GM10266 (cell line): Measurements from ENCODE around the gene SLC9B1.

Source experiments
- DNase-seq: peaks from one replicate; pipeline ENCODE4 v3.0.0; 2012; ENCODE audit errors: extremely low spot score
- TF ChIP-seq, protein P1 (sequence below): IDR thresholded peaks from 2 replicates; pipeline ENCODE4 v1.5.1; 2012; ENCODE audit warnings: mild to moderate bottlenecking, low read depth; ENCODE audit not compliant: control insufficient read depth, insufficient read depth; ENCODE audit errors: missing control alignments

SLC9B1 gene

DNA sequence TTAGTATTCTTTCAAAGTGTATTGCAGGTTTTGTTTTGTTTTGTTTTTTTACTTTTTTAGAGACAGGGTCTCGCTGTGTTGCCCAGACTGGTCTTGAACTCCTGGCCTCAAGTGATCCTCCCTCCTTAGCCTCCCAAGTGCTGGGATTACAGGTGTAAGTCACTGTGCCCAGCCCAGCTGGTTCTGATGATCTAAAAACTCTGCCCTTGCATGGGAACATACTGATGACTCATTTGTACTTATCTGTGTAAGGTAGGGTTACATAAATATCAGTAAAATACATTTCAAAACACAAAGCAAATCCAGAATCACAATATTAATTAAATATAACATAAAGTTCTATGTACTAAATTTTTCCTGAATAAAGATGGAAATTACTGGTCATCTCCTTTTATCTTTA, 7.4 kb upstream of the SLC9B1 start:
- TF ChIP-seq, protein P1, sequence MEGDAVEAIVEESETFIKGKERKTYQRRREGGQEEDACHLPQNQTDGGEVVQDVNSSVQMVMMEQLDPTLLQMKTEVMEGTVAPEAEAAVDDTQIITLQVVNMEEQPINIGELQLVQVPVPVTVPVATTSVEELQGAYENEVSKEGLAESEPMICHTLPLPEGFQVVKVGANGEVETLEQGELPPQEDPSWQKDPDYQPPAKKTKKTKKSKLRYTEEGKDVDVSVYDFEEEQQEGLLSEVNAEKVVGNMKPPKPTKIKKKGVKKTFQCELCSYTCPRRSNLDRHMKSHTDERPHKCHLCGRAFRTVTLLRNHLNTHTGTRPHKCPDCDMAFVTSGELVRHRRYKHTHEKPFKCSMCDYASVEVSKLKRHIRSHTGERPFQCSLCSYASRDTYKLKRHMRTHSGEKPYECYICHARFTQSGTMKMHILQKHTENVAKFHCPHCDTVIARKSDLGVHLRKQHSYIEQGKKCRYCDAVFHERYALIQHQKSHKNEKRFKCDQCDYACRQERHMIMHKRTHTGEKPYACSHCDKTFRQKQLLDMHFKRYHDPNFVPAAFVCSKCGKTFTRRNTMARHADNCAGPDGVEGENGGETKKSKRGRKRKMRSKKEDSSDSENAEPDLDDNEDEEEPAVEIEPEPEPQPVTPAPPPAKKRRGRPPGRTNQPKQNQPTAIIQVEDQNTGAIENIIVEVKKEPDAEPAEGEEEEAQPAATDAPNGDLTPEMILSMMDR: no peak
- no peak for DNase-seq

DNA sequence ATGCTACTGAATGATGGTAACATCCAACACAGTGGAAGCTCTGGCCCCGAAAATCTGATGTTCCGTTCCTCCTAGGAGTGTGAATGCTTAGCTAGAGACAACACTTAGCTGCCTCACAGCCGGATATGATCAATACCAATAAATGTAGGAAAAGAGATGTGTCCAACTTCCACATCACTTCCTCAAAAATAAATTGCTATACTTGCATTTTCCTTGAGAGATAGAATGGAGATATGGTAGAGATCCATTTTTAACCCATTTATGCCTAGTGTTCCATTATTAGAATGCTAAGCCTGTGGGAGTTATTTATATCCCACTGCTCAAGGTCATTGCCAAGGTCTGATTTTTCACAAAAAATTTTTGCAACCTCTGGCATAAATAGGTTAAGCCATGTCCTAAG, 5.5 kb upstream of the SLC9B1 start:
- no peak for DNase-seq
- TF ChIP-seq, protein P1: no peak

DNA sequence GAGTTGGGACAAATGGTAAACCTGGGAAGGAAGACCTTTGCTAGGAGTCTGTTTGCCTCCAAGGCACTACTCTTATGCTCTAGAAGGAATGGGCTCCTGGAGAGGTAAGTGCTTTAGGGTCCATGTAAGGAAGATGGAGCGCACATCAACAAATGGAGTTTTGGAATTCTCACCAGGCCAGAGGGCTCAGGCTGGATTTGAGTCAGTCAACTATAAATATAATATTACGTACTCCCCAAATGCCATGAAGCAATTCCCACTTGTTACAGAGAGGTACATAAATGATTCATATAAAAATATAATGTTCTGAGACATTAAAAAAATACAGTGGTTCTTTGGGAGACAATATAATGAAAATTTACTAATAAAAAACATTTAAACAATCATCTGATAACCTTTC, 1.6 kb upstream of the SLC9B1 start:
- TF ChIP-seq, protein P1: no peak
- no peak for DNase-seq

DNA sequence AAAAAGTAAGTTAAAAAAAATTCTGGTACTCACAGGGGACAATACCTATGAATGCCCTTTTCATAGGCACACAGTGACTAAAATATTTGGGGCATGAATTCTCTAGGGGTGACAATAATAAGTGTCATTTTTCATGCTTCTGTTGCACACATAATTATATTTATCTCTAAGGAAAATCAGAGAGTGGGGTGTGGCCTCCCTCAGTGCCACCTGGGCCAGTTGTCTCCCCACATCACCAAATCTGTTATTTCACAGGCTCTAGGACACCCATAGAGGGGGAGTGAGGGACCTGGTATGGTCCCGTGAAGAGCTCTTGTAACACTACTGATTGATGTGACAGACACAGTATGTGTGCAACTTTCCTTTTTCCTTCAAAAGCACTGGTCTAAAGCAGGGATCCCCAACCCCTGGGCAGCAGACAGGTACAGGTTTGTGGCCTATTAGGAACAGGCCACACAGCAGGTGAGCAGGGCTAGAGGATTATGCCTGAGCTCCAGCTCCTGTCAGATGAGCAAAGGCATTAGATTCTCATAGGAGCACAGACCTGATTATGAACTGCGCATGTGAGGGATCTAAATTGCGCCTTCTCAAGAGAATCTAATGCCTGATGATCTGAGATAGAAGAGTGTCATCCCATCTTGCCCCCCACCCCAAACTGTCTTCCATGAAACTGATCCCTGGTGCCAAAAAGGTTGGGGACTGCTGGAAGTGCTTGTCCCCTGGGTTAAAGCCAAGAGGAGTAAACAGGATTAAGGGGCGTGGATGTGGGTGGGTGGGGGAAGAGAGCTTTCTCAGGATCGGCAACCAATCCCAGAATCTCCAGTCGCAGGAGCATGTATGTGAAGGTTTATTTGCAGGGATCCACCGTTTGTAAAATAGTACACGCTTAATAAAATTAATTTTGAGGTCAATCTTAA, 856 bp downstream of the SLC9B1 start:
- no peak for DNase-seq
- TF ChIP-seq, protein P1: no peak

DNA sequence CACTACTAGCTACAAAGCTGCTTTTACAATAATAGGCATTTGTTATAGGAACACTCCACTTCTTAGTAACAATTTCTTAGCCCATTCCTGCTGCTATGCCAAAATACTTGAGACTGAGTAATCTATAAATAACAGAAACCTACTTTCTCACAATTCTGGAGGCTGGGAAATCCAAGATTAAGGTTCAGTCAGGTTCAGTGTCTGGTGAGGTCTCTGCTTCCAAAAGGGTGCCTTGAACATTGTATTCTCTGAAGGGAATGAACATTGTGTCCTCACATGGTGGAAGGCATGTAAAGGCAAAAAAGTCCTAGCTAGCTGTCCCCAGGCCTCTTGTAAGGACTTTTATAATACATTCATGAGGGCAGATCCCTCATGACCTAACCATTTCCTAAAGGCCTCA, 7.0 kb downstream of the SLC9B1 start:
- DNase-seq: no peak
- TF ChIP-seq, protein P1: no peak

DNA sequence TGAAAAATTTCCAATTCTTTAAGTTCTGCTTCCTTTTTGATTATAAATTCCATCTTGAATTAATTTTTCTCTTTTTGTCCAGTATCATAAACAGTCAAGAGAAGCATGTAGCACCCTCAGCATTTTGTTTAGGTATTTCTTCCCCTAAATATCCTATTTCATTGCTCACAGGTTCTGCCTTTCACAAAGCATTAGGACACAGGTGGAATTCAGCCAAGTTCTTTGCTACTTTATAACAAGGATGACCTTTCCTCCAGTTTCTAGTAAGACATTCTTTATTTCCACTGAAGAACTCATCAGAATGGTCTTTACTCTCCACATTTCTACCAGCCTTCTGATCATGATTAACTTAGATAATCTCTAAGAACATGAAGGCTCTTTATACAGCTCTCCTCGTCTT, 7.4 kb downstream of the SLC9B1 start:
- TF ChIP-seq, protein P1: no peak
- DNase-seq: no peak

DNA sequence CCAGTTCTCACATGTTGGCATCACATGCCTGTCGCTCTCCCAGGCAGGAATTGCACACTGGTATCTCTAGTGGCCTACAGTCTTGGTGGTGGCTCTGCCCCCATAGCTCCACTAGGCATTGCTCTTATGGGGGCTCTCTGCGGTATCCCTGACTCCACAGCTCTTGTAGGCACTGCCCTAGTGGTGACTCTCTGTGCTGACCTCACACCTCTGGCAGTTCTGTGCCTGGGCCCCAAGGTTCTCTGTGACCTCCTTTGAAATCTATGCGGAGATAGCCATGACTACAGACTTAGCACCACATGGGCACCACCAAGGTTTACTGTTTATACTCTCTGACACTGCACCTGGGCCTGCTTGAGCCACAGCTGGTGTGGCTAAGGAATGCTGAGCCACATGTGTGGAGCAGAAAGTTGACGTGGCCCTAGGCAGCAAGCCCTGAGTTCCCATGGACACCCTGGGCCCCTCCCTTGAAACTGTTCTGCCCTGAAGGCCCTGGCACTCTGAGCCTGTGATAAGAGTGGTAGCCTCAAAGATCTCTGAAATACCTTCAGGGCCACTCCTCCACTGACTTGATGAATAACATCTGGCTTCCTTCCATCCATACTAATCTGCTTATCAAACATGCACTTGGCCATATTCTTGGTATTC, 8.0 kb downstream of the SLC9B1 start:
- DNase-seq: no peak
- TF ChIP-seq, protein P1: no peak
